Brain microvascular endothelial cell (primary cell): Measurements from ENCODE around the gene CBX4.
"Not testable (repeated sequence)": the region's sequence is repeated elsewhere in the genome, so short reads cannot be mapped to it uniquely, and the experiment has no call there.

Experiments
- DNase-seq: peaks from one replicate; pipeline ENCODE4 v3.0.0-alpha.2; 2020
- H3K27ac ChIP-seq: fragments of 250-450 bp; sonication (Bioruptor Pico); 2 replicates; pipeline ENCODE4 v1.5.1; 2020; ENCODE audit warnings: mild to moderate bottlenecking, moderate library complexity
- H3K27me3 ChIP-seq: fragments of 250-450 bp; sonication (Bioruptor Pico); replicated peaks from 2 replicates; pipeline ENCODE4 v1.5.1; 2020; ENCODE audit warnings: mild to moderate bottlenecking
- H3K36me3 ChIP-seq: fragments of 250-450 bp; sonication (Bioruptor Pico); replicated peaks from 2 replicates; pipeline ENCODE4 v1.5.1; 2020; ENCODE audit warnings: mild to moderate bottlenecking
- H3K4me3 ChIP-seq: 2 replicates; pipeline ENCODE4 v1.5.1; 2011; ENCODE audit warnings: low read depth, mild to moderate bottlenecking, control low read depth, low read length, moderate library complexity
- CTCF ChIP-seq: IDR thresholded peaks from 2 replicates; pipeline ENCODE4 v1.5.1; 2011; ENCODE audit warnings: low read depth, mild to moderate bottlenecking, moderate library complexity, low read length, control low read depth, inconsistent platforms; ENCODE audit errors: missing control alignments
- in situ Hi-C: cut with HindIII; loops from 2 replicates; pipeline ENCODE4 v1.10.0; 2017; ENCODE audit warnings: low sequenced_read_pairs, low pct_ligation_motif_present

Gene CBX4

GRCh38 chr17:79855331-79856124, 16.3 kb upstream of the CBX4 start:
- no peak for TF ChIP-seq CTCF
- Histone ChIP-seq H3K27me3 (no peaks in the 10 kb centered on the region), H3K4me3 (no peak overlapping the region), H3K27ac (no peak overlapping the region), H3K36me3 (no peaks in the 10 kb centered on the region)
- in situ Hi-C loops, result no loop called here
- DNase-seq, result no peak

- no peak for DNase-seq
- Histone ChIP-seq H3K27ac (no peak overlapping the region), H3K36me3 (no peaks in the 10 kb centered on the region), H3K27me3 (no peaks in the 10 kb centered on the region), H3K4me3 (no peak overlapping the region)
- in situ Hi-C loops, result no loop called here
- TF ChIP-seq CTCF, result no peak
Measured at GRCh38 chr17:79854080-79855060, 15.1 kb upstream of the CBX4 start.

GRCh38 chr17:79853168-79853567, 13.9 kb upstream of the CBX4 start:
- H3K36me3 ChIP-seq, H3K4me3 ChIP-seq, DNase-seq, in situ Hi-C loops, H3K27ac ChIP-seq, H3K27me3 ChIP-seq: not testable (repeated sequence)

GRCh38 chr17:79852748-79853147, 13.5 kb upstream of the CBX4 start:
- Histone ChIP-seq H3K36me3 (no peaks in the 10 kb centered on the region), H3K27me3 (no peaks in the 10 kb centered on the region), H3K4me3 (no peak overlapping the region), H3K27ac (peak overlapping the region; percentile 22)
- in situ Hi-C loops, result no loop called here
- DNase-seq, result no peak
- no peak for TF ChIP-seq CTCF

GRCh38 chr17:79851461-79851817, 12.2 kb upstream of the CBX4 start:
- no peak for DNase-seq
- in situ Hi-C loops, result no loop called here

More at GRCh38 chr17:79851461-79851817, 12.2 kb upstream of the CBX4 start:
- no peak for TF ChIP-seq CTCF
- H3K27ac ChIP-seq, result no peak overlapping the region
- no peaks in the 10 kb centered on the region for H3K27me3 ChIP-seq
- no peak overlapping the region for H3K4me3 ChIP-seq
- no peaks in the 10 kb centered on the region for H3K36me3 ChIP-seq
